Ishikawa (cell line): ENCODE results near the gene SKP1.

Experiments
- CEBPB ChIP-seq: IDR thresholded peaks from 2 replicates; pipeline ENCODE4 v1.6.1; 2012
- CREB1 ChIP-seq: IDR thresholded peaks from 2 replicates; pipeline ENCODE4 v1.6.1; 2012; ENCODE audit warnings: low read depth
- EGR1 ChIP-seq: IDR thresholded peaks from 2 replicates; pipeline ENCODE4 v1.6.1; 2012
- EP300 ChIP-seq: IDR thresholded peaks from 2 replicates; pipeline ENCODE4 v1.6.1; 2012; ENCODE audit warnings: borderline replicate concordance
- FOXM1 ChIP-seq: IDR thresholded peaks from 2 replicates; pipeline ENCODE4 v1.6.1; 2012; ENCODE audit warnings: low read depth, borderline replicate concordance
- MAX ChIP-seq: IDR thresholded peaks from 2 replicates; pipeline ENCODE4 v1.6.1; 2012
- NFIC ChIP-seq: IDR thresholded peaks from 2 replicates; pipeline ENCODE4 v1.6.1; 2012
- RAD21 ChIP-seq: IDR thresholded peaks from 2 replicates; pipeline ENCODE4 v1.6.1; 2012; ENCODE audit warnings: low read depth
- TAF1 ChIP-seq: IDR thresholded peaks from 2 replicates; pipeline ENCODE4 v1.6.1; 2012; ENCODE audit warnings: low read depth, mild to moderate bottlenecking
- TCF12 ChIP-seq: IDR thresholded peaks from 2 replicates; pipeline ENCODE4 v1.6.1; 2012; ENCODE audit warnings: low read depth
- TEAD4 ChIP-seq: IDR thresholded peaks from 2 replicates; pipeline ENCODE4 v1.6.1; 2012
- USF1 ChIP-seq: IDR thresholded peaks from 2 replicates; pipeline ENCODE4 v1.6.1; 2012
- YY1 ChIP-seq: IDR thresholded peaks from 2 replicates; pipeline ENCODE4 v1.6.1; 2012; ENCODE audit warnings: low read depth
- ZBTB7A ChIP-seq: IDR thresholded peaks from 2 replicates; pipeline ENCODE4 v1.6.1; 2012; ENCODE audit warnings: low read depth
- TF ChIP-seq, protein P1 (sequence below): IDR thresholded peaks from 2 replicates; pipeline ENCODE4 v1.6.1; 2012; ENCODE audit warnings: low read depth, mild to moderate bottlenecking

SKP1 gene

GRCh38 chr5:134142806-134143205 lies 33.9 kb downstream of the SKP1 start:
- TF ChIP-seq EGR1 (no peak), TCF12 (no peak), YY1 (no peak), CEBPB (no peak), MAX (no peak), NFIC (no peak), TAF1 (no peak), USF1 (no peak), FOXM1 (no peak), EP300 (no peak), TEAD4 (no peak), CREB1 (no peak), ZBTB7A (no peak)
- TF ChIP-seq, protein P1, sequence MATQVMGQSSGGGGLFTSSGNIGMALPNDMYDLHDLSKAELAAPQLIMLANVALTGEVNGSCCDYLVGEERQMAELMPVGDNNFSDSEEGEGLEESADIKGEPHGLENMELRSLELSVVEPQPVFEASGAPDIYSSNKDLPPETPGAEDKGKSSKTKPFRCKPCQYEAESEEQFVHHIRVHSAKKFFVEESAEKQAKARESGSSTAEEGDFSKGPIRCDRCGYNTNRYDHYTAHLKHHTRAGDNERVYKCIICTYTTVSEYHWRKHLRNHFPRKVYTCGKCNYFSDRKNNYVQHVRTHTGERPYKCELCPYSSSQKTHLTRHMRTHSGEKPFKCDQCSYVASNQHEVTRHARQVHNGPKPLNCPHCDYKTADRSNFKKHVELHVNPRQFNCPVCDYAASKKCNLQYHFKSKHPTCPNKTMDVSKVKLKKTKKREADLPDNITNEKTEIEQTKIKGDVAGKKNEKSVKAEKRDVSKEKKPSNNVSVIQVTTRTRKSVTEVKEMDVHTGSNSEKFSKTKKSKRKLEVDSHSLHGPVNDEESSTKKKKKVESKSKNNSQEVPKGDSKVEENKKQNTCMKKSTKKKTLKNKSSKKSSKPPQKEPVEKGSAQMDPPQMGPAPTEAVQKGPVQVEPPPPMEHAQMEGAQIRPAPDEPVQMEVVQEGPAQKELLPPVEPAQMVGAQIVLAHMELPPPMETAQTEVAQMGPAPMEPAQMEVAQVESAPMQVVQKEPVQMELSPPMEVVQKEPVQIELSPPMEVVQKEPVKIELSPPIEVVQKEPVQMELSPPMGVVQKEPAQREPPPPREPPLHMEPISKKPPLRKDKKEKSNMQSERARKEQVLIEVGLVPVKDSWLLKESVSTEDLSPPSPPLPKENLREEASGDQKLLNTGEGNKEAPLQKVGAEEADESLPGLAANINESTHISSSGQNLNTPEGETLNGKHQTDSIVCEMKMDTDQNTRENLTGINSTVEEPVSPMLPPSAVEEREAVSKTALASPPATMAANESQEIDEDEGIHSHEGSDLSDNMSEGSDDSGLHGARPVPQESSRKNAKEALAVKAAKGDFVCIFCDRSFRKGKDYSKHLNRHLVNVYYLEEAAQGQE, result no peak

GRCh38 chr5:134142052-134142451 lies 34.7 kb downstream of the SKP1 start:
- no peak for TF ChIP-seq TEAD4
- no peak for TF ChIP-seq ZBTB7A
- TF ChIP-seq CEBPB, result no peak
- TF ChIP-seq FOXM1, result no peak
- no peak for TF ChIP-seq EGR1
- TF ChIP-seq TAF1, result no peak
- no peak for TF ChIP-seq RAD21

- TF ChIP-seq, protein P1, result no peak
- TF ChIP-seq EGR1 (no peak), FOXM1 (no peak), MAX (no peak), TAF1 (no peak), NFIC (no peak), ZBTB7A (no peak), YY1 (no peak), EP300 (no peak), USF1 (no peak), TEAD4 (no peak), CEBPB (no peak)
Measured at GRCh38 chr5:134141331-134142050, 35.3 kb downstream of the SKP1 start.

- peak; percentile 51 for TF ChIP-seq RAD21
- no peak for TF ChIP-seq ZBTB7A
- TF ChIP-seq CEBPB, result no peak
- TF ChIP-seq, protein P1, result no peak
- TF ChIP-seq EP300, result no peak
- peak; percentile 77 for TF ChIP-seq TEAD4
- TF ChIP-seq EGR1, result no peak
Measured at GRCh38 chr5:134140530-134141201, 36.1 kb downstream of the SKP1 start.
